Dermis blood vessel endothelial cell (primary cell): ENCODE results near the gene TAC4. TPM values are rescaled to one million over a fixed set of nuclear protein-coding genes. Genes with fewer than 3 reads are reported as not detected.

Source experiments
- DNase-seq: peaks from one replicate; pipeline ENCODE4 v3.0.0; 2010
- total RNA-seq: library from RNA; depleted of rRNA; stranded (reverse); fragments of >200 nt; gene quantifications from 2 replicates; pipeline ENCODE4 v1.2.3, GENCODE V29; 2014

Gene TAC4
- total RNA-seq, 1 donor from 2014 or later = not detected

DNA sequence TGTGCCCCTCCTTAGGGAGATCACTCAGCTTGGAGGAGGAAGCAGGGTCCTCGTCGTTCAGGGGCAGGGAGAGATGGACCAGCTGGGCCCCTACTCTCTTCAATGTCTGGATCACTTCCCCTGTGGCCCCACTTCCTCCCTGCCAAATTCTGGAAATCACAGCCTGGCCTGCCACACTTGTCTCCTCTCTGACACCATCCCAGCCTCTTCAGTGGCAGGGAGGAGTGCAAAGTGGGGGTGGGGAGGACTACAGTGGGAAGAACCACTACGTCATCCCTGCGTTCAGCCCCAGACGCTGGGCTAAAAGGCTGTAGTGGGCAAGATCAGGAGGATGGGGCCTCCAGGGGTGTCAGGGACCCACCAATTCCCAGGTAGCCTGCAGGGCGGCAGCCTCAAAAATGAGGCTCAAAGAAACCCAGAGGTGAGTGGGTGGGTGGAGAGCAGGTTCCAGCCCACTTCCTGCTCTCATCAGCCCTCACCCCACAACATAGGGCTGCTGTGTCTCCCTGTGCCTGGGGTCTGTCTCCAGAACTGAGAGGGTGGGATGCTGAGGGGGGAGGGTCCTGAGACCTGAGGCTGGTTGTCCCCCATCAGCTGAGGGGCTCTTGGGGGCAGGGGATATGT, 25.0 kb upstream of the TAC4 start:
- DNase-seq = no peak

DNA sequence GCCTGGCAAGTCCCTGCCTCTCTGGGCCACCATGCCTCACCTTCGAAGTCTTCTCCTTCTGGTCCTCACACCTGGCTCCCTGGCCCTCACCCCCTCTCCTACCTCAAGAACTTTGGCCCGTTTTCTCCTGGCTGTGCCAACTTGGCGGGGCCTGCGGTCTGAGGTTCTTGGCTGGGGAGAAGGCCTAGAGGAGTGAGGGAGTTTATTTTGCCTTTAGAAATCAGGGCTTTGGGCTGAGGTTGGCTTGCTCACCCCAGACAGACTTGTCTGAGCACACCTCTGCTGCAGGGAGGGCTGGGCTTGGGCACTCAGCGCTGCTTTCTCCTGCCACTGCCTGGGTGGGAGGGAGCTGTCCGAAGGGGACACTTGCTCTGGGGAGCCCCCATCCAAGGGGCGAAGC, 23.3 kb upstream of the TAC4 start:
- DNase-seq = no peak

DNA sequence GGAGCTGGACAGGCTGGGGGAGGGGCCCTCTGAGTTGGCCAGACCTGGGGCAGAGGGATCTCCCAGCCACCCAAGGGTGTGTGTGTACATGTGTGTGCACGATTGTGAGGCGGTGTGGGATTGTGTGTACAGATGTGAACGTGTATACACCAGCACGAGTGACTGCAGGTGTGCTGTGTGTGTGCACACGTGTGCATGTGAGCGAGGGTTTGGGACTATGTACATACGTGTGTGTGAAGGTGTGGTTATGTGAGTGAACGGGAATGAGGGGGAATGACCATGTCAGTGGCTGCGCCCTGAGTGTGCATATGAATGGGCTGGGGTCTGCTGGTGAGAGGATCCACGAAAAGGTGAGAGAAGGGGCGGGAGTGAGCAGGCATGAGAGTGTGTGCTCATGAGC, 22.4 kb upstream of the TAC4 start:
- DNase-seq = no peak

DNA sequence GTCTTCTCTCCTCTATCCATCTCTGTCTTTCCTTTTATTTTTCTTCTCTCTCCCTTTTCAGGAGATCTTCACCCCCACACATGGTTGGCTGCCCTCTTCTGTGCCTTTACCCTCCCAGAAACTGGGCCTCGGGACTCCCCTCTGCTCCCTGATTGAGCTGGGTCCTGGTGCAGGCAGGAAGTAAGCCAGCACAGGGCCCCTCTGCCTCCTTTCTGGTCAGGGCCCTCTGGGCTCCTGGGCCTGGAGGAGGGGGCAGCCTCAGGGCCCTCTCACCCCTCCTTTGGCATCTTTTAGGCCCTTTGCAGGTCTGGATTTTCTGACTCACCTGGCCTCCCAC, 21.1 kb upstream of the TAC4 start:
- DNase-seq = no peak

DNA sequence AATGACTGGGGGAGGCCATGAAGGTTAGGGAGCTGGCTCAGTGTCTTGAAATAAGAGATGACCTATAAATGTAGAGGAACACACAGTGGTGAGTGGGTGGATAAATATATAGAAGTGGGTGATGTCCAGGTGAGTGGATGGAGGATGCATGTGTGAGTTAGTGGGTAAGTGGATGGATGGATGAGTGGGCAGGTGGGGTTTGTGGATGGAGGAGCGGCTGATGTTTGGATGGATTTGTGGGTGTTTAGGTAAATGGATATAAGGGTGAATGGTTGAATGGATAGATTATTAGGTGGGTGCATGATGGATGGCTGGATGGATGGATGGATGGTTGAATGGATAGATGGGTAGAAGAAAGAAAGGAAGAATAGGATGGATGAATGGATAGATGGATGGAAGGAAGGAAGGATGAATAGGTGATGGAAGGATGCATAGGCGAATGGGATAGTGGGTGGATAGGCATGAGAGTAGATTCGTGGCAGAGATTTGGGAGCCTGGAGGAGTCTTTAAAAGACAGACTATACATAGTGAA, 19.1 kb upstream of the TAC4 start:
- no peak for DNase-seq

DNA sequence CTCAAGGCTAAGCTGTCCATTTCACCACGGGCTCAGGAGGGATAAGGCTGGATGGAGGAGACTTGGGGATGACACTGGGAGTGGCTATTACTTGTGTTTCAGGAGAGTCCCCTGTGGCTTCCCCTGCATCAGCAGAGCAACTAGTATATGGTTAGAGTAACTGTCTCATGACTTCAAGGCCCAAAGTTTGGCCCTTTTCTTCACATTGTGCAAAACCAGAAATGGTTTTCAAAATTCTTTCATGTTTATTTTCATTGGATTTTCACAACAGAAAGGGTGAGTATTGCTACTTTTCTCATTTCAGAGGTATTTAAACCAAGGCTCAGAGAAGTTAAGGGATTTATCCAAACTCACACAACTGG, 18.1 kb upstream of the TAC4 start:
- no peak for DNase-seq

DNA sequence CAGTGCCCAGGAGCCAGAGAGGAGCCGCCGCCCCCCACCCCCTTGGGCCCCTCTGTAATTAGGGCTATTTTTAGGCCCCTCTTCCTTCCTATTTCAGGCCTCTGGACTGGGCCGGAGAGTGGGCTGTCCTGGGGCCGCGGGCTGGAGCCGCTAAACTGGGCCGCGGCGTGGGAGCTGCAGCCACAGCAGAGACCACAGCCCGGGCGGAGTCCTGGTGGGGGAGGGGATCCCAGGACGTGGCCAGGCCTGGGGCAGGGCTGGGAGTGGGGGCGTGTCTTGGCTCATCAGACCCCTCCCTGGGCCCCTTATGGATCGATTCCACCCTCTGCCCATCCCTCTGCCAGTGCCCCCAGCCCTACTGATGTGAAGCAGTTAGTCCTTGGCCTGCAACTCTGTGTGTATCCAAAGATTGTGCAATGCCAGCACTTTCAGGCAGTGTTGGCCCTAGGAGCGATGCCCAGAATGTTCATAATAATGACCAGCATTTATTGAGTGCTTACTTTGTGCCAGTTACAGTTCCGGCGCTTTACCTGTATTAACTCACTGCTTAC, 15.0 kb upstream of the TAC4 start:
- no peak for DNase-seq

DNA sequence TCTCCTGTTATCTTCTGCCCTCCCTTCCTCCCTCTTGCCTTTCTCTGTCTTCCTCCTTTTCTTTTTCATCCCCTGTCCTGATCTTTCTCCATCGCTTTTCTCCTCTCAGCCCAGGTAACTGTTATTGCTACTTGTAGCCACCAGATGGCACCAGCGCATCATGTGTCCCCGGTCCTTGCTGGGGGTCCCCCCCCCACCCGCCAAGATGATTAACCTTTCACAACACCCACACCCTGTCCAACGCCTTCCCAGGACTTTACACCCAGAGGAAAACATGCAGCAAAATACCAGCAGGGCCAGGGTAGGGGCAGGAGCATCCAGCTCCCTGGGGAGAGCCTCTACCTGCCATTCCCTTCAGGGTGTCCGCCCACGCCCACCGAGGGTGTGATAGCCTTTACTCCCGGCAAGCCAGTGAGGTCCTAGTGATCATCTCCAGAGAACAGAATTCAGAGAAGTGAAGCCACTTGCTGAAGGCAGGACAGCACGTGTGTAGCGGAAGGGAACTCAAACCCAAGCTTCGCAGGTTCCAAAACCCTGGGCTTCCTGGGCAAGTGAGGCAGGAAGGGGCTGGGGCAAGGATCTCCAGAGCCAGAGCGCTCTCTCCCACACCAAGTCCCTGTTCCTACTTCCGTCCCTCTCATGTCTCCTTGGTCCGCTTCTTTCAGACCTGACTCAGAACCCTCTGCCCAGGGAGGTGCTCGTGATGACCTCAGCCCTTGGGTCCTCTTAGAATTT, 13.4 kb upstream of the TAC4 start:
- peak; percentile 62 for DNase-seq

DNA sequence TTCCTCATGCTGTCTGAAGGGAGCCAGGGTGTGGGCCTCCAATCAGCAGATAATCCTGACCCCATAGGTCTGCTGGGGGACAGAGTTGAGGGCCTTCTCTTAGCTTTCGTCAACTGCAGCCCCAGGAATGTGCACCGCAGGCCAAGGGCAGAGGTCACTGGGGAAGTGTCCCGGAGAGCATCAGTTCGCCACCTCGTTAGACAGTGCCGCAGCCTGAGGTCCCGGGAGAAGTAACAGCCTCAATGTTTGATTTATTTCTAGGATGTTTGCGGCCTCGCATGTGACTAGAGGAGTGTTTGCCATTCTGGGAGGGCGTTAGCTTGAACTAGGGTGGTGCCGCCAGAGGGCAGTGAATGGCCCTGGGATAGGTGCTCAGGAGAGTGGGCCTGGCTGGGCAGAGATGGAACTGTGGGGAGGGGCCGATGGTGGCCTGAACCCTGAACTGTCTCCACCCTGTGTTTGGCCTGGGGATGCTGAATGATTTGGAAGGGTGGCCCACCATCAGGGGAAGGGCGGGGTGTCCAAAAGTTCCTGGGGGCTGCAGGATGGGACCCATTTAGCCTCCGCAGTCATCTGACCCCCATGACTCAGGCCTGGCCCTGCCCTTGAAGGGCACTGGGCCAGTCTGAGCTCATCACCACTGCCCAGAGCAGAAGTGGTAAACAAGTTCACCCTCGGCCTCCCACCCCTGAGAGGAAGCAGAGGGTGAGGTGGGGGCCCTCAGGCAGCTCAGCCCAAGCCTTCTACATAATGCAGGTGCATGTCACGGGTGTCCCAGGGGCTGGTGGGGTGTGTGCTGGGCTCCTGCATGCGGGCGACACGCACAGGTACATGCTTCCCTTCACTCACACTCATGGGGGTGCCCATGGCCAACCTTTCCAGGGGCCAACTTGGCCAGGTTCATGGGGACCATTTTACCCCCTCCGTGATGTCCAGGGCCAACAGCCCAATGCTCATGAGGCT, 12.4 kb upstream of the TAC4 start:
- DNase-seq = no peak

DNA sequence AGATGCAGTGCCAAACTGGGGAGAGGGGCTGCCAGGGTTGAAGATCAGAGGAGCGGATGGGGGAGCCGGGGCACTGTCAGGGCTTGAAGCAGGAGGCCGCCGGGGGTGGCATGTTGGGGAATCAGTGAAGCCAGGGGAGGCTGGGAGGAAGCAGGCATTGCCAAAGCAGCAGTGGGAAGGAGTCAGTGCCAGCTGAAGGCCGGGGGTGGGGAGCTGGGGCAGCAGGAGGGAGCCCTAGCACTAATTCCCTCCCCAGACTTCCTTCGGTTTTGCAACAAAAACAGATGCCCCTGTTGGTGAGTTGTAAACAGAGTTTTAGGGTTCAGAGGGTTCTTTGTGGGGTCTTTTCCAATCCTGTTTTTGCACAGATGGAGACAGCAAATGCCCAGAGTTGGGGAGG, 10.9 kb upstream of the TAC4 start:
- no peak for DNase-seq

DNA sequence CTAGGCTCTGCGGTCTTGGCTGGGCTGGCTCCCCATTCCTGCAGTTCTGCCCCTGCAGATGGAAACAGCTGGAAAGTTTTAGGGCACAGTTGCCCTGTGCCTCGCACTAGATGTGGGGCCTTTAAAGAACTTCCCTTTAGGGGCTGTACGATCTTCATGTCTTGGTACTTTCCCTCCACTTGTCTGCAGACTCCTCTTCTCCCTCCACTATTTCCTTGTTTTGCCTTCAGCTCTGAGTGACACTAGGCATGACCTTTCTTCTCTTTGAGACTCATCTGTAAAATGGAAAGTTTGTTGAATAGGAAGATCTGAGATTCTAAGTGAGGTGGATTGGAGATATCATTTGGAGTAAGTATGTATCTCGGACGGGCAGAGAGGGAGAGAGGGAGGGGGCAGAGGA, 6.3 kb upstream of the TAC4 start:
- no peak for DNase-seq

DNA sequence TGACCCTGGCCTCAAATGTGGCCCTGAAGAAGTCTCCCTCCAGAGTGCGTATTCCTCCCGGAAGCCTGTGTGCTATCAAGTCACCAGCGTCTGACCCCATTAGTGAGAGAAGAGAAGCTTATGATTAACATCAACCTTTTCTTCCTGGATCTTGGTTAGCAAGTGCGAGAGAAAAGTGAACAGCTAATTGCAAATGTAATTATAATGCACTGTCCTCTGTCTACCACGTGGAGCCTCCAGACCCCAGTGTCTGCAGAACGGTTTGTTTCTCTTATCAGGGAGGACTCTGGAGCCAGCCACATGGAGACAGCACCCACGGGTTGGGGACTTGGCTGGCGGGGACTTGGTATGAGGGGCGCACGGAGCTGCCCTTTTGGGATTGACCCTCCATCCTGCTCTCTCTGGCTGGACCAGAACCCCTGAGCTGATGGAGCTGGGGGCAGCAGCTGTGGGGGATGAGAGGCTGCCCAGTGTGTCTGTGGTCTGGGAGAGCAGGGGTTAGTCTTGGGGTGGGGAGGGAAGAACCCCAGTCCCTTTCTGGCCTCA, 5.7 kb upstream of the TAC4 start:
- no peak for DNase-seq

DNA sequence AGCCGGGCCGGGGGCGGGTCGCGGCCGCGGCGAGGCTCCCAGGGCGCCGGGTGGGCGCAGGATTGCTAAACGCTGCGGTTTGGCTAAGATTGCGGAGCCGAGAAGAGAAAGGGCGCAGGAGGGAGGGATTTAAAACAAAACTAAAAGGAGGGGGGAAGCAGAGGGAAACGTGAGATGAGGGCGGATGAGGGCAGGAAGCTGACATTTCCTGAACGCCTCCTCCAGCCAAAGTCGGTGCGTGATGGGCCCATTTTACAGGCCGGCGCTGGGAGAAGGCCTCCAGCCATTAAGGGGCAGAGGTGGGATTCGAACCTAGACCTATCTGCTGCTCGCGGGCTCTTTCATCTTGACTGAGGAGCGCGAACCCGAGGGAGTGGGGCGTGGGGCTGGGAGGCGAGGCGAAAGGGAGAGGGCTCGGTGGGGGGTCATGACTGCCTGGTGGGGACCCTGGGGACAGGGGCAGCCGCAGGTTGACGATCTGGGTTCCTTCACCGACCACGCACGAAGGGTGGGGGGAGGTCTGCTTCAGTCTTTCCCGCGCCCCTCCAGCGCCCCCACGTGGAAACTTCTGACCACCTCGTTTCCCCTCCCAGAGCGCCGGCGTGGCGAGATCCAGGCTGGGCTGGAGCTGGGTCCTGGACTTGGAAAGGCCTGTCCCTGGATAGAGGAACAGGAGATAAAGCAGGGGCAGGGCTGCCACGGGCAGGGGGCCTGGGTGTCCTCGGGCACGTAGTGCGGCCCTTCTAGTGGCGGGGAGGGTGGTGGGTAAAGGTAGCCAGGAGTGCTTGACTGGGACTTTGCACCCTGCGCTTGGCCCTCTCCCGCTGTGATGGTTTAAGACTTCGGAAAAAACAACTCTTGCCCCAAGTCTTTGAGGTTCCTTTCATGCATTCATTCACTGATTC, 3.8 kb upstream of the TAC4 start:
- DNase-seq = peak; percentile 84

DNA sequence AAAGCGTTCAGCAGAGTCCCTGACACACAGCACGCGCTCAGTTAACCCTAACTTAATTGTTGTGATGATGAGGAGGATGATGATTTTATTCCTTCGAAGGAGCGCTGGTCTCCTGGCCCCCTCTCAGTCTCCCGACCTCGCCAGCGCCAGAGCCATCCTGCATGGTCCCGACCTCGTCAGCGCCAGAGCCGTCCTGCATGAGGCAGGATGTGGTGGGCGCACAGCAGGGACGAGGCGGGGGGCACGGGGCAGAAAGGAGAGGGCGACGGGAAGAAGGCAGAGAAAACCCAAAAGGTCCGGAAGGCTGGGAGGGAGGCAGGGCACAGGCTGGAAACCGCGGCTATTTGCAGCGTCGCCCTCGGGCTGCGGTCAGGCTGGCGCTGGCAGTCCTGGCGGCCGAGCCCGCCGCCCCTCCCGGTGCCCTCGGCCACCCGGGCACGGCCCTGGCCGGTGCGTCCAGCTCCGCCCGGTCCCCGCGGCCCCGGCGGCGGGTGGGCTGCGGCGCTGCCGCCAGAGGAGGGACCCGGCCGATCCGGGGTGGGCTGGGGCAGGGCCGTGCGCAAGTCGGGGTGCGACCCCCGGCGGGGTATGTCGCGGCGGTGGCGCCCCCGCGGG, 3.0 kb upstream of the TAC4 start:
- DNase-seq = peak; percentile 29

DNA sequence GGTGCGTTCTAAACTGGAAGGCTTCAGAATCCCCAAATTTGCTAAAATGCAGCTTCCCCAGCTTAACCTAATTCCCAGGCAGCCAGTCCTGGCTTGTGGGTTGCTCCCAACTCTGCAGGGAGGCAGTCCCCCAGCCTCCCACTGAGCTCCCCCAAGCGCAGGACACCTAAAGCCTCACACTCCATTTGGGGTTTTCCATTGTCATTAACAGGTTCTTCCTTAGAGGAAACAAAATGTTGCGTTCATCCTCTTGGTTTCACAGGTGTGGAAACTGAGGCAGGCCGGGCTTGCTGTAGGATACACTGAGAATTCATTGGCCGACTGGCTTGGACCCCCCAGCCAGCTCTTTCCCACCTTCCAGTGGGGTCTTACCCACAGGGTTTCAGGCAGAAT, 2.3 kb upstream of the TAC4 start:
- no peak for DNase-seq

DNA sequence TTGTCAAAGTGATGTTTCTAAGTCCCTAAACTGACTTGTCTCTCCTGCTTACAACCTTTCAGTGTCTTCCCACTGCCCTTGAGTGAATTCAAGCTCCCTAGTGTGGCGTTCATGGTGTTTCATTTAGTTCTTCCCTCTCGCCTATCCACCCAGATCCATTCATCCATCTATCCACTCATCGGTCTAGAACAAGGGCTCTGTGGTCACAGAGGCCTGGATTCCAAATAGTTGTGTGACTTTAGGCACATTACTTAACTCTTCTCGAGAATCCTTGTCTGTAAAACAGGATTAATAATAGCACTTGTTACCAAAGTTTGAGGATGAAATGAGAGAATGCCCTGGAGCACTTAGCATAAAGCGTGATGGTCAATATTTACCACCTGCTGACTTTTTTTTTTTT, 870 bp upstream of the TAC4 start:
- DNase-seq = no peak

DNA sequence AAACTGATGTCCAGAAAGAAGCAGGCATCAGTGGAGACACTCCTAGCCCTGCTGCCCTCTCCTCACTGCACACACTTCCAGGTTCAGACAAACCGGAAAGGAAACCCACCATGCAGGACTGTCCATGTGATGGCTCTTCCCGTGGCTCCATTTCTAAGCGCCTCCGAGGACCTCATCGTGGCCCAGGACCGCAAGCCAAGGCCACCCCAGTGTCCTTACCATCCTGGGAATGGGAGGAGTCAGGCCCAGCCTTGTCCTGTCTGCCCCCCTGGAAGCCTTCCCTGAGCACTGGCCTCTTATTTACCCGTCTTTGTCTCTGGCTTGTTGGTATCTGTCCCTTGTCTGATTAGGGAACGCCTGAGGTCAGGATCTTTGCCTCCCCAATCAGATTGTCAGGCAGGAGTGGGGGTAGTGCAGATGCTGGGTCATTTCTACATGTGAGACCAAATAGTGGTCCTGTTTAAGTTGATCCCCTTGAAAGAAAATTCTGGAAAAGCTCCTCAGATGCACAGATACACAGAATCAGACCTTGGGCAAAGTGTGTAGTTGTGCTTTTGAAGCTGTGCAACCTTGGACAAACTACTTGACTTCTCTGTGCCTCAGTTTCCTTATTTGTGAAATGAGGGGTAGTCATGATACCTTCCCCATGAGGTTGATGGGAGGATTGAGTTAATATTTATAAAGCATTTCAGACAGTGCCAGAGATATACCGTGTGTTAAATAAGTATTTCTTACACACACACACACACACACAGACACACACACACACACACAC, 744 bp downstream of the TAC4 start:
- DNase-seq = no peak

DNA sequence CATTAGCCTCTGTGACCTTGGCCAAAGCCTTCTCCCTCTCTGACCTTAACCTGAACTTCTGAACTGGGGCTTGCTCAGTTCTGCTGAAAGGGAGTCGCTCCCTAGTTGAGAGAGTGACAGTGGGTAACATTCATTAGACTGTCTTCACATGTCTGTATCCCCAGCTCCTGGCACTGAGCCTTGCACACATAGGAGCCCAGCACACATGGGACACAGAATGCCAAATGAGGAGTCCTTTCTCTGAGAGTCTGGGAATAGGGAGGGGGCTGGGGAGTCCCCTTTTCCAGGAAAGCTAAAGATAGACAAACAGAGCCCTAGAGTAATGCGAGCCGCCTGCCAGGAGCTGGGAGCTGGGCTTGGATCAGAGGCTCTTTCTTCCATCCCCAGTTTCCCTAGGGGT, 2.5 kb downstream of the TAC4 start:
- DNase-seq = no peak

DNA sequence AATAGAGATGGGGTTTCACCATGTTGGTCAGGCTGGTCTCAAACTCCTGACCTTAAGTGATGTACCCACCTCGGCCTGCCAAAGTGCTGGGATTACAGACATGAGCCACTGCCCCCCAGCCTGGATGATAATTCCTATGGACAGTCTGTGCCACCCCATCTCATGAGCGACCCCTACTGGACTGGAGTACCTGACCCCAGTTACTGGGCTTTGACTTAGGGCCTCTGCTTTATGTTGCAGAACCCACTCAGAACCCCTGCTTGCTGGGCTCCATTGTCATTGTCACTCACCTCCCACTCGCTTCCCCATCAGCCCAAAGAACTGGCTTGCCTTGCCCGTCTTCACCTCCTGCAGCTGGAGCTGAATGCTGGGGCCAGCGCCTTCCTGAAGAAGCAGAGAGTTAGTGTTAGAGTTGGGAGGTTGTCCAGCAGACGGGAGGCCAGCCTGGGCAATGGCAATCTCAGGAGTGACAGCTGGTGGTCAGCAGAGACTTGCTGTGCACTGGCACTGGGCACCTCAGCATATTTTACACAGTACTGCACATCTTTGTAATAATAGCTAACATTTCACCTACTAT, 4.0 kb downstream of the TAC4 start:
- peak; percentile 77 for DNase-seq

DNA sequence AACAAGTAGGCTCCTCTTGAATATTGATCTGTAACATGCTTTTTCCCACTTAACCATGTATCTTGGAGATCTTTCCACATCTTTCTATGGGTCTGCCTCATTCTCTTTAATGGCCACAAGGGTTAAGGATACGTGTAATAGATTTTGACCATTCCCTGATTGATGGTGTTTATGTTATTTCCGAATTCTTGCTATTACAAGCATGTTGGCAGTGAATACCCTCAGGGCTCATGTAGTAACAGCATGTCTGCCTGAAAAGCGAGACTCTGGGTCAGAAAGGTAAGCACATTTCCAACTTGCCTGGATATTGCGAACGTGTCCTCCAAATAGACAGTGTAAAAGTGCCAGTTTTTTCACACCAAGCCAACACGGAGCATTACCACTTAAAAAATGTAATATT, 5.0 kb downstream of the TAC4 start:
- no peak for DNase-seq
